IPS-NIHi7 (cell line): Measurements from ENCODE around the gene GNL2.

Experiments
- DNase-seq: peaks from one replicate; pipeline ENCODE4 v3.0.0; 2012; ENCODE audit warnings: mixed read lengths; ENCODE audit errors: extremely low spot score

Gene GNL2

DNA sequence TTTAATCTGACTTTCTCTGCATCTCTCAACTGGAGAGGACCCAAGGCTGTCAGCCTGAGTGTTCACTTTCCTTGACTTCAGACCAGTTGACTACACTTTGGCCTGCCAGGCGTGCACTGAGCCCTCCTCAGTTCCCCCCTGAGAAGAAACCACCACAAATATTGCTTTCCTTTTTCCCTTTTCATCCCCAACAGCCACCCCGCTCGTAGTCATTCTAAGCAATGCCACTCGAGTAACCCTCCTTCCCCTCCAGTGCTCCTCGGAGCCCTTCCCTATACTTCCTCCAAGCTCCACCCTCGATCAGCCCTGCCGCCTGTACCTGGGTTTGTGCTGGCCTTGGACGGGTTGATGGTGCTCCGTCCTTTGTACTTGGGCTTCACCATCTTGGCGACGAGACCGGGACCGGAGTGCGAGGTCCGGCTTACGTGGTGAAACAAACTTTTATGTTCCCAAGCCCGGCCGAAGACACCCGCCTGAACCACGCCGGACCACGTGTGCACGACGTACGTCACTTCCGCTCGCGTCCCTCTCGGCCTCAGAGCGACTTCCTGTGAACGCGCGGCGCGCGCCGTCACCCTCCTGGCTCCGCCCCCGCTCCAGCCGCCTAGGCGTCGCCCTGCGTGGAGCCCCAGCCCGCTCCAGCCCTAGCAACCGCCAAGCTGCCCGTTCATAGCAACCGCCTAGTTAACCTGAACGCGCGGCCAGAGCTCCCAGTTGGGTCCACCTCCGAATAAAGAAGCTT is at the start of gene GNL2:
TSS of gene GNL2 (minus strand) at position 498 of the 742 bp plus-strand sequence. CDS start at position 383, 115 bp downstream.
- peak; percentile 100 for DNase-seq

- no peak for DNase-seq
These were observed 45.3 kb upstream of the GNL2 start for GRCh38 chr1:37641059-37641458.

- no peak for DNase-seq
These were observed 40.7 kb upstream of the GNL2 start for GRCh38 chr1:37636435-37636834.

- no peak for DNase-seq
These were observed 39.5 kb upstream of the GNL2 start for GRCh38 chr1:37634992-37635902.

DNA sequence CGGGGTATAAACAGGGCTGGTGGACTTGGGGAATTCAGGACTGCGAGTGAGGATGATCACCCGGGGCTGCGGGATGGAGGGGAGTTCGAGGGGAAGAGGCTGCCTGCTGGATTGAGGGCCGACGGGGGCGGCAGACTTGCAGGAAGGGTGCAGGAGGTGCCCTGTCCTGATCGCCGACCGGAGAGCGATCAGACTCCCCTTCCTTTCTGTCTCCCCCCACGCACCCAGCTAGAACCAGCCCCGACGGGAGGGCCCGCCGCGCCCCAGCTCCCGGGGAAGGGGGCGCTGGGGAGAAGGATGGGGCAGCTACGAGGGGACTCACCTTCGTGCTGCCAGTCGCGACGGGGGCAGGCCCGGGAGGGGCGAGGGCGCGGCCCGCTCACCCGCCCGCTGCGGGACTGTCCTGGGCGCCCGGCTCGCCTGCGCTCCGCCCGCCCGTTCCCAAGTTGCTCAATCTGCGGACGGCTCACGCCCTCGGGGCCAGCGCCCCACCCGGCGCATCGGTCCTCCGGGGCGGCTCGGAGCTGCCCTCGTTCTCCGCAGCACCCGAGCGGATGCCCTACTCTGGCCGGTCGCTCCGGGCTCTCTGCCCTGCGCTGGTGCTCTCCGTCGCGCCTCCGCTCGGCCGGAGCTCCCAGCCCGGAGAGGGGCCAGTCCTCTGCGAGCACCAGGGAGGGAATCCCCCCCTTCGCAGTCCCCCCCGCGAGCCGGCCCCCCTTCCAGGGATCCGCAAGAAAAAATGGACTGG is 38.7 kb upstream of the GNL2 start, which contains the start of gene RSPO1:
TSS of gene RSPO1 (minus strand) at position 649 of the 748 bp plus-strand sequence. CDS start 5,231 bp downstream, outside the sequence.
- DNase-seq: peak; percentile 79

DNA sequence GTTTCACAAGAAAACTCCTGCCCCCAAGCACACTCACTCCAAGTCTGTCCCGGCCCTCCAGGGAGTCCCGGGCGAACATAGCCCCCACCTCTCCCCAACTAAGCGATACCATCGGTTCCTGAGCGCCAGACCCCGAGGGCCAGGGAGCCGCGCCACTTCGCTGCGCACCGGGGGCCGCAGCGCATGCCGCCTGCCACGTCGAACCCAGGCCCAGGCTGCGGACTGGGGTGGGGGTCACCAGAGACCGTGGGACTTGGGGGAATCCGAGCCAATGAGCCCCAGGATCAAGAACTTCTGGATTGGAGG is 38.2 kb upstream of the GNL2 start:
- DNase-seq: peak; percentile 30

DNA sequence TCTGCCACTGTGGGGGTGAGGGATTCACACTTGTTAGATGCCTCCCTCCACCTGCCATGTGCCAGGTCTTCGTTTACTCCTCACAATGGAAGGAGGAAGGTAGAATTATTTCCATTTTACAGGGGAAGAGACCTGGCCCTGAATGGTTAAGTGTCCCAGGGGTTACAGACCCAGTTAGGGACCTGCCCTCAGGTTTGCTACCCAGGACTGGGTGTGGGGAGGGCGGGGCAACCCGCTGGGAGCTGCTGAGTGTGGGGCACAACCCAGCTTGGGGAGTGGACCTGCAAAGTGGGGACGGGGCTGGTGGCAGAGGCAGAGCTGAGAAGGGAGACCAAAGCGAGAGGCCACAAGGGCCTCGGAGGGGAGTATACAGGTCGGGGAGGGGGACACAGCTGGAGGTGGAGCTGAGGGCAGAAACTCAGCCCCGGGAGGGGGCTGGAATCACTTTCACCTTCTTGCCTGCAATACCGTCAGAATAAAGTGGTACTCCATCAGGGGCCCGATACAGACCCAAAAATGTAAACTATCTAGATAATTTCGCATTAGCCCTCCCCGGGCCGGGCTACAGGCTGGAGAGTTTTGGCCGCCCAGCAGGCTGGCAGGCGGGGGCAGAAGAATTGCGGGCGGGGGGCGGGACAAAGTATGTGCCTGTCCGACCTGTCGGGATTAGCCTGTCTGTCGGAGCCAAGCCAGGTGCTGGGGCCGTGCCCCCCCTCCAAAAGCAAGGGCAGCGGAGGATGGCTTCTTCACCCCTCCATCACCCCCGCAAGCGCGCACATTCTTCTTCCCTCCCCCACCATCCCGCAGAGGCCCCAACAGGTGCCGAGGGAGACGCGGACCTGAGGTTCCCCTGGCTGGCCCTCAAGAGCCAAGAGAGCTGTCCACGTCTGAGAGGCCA is 37.6 kb upstream of the GNL2 start:
- no peak for DNase-seq

- no peak for DNase-seq
These were observed 35.3 kb upstream of the GNL2 start for GRCh38 chr1:37631036-37631435.

- DNase-seq: no peak
These were observed 34.8 kb upstream of the GNL2 start for GRCh38 chr1:37630426-37631028.

GRCh38 chr1:37629726-37630425 is 34.1 kb upstream of the GNL2 start:
- no peak for DNase-seq

DNA sequence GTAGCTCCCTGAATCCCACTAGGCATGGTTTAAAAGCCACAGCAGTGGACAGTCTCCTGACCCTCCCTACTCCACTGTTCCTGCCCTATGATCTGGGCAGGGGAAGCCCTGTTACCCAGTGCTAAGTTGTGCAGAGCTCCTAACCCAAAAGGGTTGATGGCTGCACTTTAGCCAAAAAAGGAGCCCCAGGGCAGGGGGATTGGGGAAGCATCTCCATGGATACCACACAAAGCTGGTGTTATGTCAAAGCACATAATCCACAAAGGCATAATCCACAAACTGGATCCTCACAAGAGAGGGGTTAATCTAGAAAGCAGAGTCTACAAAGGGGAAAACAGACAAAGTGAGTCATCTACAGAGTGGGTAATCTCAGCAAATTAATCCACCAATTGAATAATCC is 33.3 kb upstream of the GNL2 start:
- DNase-seq: no peak

DNA sequence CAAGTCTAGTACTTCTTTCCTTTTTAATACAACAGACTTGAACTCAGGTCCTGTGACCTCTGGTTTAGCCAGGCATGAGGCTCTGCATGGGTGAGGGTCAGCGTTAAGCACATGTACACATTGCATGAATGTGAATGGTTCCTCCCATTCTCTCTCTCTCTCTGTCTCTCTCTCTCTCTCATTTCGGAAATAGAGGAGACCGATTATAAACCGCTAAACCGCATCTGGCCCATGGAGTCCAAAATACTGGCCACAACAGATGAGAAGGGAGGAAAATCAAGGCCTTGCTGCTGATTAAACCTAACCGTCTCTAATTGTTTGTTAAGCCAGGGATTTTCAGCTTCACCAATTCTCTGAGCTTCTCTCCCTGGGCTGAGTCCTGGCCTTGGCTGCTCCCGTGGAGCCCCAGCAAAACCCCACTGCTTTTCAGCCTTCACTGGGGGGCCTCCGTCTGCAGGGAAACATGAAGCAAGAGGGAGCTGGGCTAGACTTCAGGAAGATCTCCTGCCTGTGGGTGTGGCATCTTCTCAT is 32.4 kb upstream of the GNL2 start:
- no peak for DNase-seq

DNA sequence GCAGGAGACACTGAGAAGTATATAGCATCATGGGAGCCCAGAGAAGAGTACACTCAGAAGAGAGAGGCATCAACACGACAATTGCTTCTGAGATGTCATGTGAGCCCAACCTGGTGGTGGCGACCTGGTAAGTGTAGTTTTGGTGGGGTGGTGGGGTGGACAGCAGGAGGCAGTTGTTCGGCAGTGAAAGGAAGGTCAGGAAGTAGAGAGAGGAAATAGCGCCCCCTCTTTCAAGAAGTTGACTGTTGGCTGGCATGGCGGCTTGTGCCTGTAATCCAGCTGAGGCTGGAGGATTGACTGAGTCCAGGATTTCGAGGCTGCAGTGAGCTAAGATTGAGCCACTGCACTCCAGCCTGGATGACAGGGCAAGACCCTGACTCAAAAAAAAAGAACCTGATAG is 26.4 kb upstream of the GNL2 start:
- peak; percentile 64 for DNase-seq

DNA sequence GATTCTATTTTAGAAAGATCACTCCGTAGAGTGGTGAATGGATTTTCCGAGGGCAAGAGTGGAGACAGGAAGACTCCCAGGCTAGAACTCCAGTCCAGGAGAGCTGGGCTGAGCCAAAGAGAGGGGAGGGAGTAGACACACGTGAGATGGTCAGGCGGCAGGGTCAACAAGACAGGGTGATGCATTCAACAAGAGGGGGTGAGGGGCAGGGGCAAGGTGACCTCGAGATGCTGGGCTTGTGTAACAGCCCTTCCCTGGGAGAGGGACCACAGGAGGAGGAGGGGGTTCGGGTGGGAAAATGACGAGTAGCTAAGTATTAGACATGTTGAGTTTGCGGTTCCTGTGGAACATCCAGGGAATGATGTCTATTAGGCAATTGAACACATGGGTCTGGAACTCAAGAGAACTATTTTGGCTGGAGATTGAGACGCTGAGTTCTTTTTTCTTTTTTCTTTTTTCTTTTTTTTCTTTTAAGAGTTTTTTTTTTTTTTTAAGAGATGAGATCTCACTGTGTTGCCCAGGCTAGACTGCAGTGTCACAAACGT is 25.7 kb upstream of the GNL2 start:
- no peak for DNase-seq

DNA sequence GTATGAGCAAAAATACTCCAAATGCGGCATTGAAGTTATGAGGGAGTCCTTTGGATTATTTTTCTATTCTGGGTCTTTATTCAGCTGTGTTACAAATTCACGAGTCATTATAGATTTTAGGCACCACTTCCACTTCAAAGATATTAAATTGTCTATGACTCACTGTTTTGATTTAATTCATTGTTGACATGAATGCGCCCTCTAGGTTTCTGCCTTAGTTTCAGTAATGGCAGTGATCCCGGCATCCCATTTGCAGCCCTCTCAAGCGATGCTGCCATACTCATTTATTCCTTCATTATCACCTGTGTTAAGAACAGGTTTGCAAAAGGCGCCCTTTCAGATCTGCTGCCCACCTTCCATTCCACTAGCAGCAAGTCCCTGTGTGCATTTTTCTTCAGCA is 25.0 kb upstream of the GNL2 start:
- no peak for DNase-seq

DNA sequence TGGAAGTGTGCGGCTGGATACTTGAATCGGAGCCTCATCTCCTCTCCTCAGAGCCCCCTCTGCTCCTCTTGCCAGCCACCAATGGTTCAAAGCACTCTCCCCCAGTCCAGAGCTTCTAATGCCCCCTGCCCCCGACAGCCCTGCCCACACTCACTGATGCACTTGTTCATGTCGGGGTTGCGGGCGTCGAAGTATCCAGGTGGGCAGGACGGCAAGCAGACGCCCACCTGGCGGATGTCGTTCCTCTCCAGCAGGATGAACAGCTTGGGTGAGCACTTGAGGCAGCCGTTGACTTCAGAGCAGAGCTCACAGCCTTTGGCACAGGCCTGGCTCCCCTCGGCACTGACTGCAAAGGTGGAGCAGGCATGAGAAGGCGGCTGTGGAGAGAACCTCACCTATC is 20.6 kb upstream of the GNL2 start:
- no peak for DNase-seq

GRCh38 chr1:37614105-37614504 is 18.4 kb upstream of the GNL2 start:
- DNase-seq: no peak

DNA sequence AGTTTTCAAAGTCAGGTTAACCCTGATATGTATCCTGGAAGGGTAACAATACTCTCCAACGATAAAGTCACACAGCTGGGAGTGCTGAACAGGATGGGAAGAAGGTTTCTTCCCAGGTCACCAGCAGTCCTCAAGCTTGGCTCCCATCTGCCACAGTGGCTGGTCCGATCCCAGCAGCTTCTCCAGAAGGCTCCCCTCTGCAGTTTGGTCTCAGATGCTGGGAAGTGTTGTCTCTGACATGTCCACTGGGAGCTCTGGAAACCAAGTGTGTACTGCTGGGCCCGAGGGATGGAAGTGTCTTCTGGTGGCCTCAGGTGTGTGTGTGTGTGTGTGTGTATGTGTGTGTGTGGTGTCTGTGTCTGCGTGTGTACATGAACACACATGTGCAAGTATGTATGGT is 16.4 kb upstream of the GNL2 start:
- no peak for DNase-seq

DNA sequence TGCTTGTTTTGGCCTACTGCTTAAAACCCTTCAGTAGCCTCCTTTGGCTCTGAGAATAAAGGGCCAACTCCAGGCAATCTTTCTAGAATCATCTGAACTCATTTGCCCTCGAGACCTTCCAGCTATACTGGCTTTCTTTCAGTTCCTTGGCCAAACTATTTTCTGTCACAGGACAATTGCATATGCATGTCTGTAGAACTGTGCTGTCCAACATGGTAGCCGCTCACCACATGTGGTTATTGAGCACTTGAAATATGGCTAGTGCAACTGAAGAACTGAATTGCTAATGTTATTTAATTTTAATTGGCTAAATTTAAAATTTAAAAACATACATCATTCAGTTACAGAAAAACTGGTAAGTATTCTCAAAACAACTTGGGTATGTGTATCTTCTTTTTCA is 14.3 kb upstream of the GNL2 start:
- no peak for DNase-seq

GRCh38 chr1:37609002-37609401 is 13.3 kb upstream of the GNL2 start:
- DNase-seq: no peak
